Measurements from ENCODE around the gene AKAP5.

GRCh38 chr14:64422756-64423155 lies 42.5 kb upstream of the AKAP5 start:
- TF ChIP-seq CTCF (IDR thresholded peaks at IDR 0.05): no peak
- no peak for TF ChIP-seq POLR2A (IDR thresholded peaks at IDR 0.05)
